22Rv1 (cell line): ENCODE measurements around the gene FGFR3.

Source experiments
- H3K27ac ChIP-seq: fragments of 450-650 bp; 2 replicates; pipeline ENCODE4 v1.5.1; 2017
- ZFX ChIP-seq: fragments of 450-650 bp; IDR thresholded peaks from 2 replicates; pipeline ENCODE4 v1.6.1; 2017; ENCODE audit warnings: antibody characterized with exemption, borderline replicate concordance
- TF ChIP-seq, protein P1 (sequence below): fragments of 450-650 bp; IDR thresholded peaks from 2 replicates; pipeline ENCODE4 v1.5.1; 2017; ENCODE audit warnings: mild to moderate bottlenecking

Gene FGFR3

DNA sequence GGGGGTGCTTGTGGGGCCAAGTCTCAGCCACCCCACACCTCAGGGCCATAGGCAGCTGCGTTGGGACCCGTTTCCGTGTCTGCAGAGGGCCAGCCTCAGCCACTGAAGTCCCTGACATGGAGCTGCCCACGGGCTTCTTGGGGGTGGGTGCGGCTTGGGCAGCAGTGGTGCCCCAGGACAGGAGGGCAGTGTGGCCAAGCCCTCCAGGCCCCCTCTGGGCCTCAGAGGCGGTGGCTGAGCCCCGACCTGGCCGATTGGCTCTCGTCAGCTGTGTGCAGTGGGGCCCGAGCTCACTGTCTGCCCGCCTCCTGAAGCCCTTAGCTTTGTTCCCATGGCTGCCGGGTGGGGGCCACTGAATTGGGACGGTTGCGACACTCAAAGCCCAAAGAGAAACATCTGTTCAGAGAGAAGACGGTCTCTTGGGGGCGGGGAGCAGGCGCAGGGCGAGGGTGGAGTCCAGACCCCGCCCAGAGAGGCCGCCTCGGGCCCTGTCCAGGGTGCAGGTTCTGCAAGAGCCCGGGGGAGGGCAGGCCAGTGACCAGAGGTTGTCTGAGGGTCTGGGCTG, 9.1 kb downstream of the FGFR3 start:
- H3K27ac ChIP-seq: no peak overlapping the region
- TF ChIP-seq, protein P1, sequence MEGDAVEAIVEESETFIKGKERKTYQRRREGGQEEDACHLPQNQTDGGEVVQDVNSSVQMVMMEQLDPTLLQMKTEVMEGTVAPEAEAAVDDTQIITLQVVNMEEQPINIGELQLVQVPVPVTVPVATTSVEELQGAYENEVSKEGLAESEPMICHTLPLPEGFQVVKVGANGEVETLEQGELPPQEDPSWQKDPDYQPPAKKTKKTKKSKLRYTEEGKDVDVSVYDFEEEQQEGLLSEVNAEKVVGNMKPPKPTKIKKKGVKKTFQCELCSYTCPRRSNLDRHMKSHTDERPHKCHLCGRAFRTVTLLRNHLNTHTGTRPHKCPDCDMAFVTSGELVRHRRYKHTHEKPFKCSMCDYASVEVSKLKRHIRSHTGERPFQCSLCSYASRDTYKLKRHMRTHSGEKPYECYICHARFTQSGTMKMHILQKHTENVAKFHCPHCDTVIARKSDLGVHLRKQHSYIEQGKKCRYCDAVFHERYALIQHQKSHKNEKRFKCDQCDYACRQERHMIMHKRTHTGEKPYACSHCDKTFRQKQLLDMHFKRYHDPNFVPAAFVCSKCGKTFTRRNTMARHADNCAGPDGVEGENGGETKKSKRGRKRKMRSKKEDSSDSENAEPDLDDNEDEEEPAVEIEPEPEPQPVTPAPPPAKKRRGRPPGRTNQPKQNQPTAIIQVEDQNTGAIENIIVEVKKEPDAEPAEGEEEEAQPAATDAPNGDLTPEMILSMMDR: no peak
- no peak for TF ChIP-seq ZFX

DNA sequence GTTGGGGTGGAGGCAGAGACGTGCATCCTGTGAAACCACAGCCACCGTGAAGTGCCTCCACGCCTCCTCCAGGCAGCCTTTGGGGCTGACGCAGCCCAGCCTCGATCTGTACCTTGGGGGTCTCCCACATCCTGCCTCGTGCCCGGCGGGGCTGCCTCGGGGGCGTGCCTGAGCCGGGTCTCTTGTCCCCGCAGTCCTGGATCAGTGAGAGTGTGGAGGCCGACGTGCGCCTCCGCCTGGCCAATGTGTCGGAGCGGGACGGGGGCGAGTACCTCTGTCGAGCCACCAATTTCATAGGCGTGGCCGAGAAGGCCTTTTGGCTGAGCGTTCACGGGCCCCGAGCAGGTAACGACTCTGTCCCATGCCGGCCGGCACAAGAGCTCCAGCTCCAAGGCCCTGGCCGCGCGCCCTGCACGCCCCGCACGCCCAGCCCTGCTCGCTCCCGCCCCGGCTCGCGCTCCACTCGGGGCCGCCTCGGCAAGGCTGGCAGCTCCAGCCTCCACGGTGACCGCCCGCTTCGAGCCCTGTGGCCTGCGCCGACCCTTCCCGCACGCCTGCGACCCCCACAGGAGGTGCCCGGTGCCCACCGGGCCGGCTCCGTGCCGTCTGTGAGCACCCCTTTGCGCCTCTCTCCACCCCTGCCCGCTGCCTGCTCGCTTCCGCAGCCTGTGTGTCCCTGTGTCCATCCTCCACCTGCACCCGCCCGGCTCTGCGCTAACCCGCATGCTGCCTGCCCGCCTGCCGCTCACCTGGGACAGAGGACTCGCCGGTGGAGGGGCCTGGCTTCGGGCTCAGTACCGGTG, 9.8 kb downstream of the FGFR3 start:
- no peak for TF ChIP-seq ZFX
- TF ChIP-seq, protein P1: no peak

DNA sequence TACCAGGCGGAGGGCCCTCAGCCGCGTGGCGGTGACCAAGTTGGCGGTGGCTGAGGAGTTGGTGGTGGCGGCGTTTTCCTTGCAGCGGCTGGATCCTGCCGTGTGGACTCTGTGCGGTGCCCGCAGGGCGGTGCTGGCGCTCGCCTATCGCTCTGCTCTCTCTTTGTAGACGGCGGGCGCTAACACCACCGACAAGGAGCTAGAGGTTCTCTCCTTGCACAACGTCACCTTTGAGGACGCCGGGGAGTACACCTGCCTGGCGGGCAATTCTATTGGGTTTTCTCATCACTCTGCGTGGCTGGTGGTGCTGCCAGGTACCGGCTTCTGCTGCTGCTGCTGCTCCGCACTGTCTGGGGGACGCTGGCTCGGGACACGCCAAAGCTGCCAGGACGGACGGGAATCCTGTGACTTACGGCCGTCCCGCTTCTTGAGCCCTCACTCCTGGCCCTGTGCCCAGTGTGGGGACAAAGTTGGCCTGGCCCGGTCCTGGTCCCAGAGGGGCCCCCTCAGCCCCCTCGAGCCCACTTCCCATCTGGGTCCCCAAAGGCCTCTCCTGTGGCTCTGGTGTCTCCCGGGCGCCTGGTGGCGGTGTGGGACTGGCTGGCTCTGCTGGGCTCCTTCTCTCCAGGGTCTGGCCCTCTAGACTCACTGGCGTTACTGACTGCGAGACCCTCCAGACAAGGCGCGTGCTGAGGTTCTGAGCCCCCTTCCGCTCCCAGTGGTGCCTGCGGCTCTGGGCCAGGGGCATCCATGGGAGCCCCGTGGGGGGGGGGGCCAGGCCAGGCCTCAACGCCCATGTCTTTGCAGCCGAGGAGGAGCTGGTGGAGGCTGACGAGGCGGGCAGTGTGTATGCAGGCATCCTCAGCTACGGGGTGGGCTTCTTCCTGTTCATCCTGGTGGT, 10.7 kb downstream of the FGFR3 start:
- no peak overlapping the region for H3K27ac ChIP-seq
- TF ChIP-seq ZFX: no peak
- TF ChIP-seq, protein P1: no peak

More for the DNA sequence above, 9.8 kb downstream of the FGFR3 start:
- no peak overlapping the region for H3K27ac ChIP-seq

DNA sequence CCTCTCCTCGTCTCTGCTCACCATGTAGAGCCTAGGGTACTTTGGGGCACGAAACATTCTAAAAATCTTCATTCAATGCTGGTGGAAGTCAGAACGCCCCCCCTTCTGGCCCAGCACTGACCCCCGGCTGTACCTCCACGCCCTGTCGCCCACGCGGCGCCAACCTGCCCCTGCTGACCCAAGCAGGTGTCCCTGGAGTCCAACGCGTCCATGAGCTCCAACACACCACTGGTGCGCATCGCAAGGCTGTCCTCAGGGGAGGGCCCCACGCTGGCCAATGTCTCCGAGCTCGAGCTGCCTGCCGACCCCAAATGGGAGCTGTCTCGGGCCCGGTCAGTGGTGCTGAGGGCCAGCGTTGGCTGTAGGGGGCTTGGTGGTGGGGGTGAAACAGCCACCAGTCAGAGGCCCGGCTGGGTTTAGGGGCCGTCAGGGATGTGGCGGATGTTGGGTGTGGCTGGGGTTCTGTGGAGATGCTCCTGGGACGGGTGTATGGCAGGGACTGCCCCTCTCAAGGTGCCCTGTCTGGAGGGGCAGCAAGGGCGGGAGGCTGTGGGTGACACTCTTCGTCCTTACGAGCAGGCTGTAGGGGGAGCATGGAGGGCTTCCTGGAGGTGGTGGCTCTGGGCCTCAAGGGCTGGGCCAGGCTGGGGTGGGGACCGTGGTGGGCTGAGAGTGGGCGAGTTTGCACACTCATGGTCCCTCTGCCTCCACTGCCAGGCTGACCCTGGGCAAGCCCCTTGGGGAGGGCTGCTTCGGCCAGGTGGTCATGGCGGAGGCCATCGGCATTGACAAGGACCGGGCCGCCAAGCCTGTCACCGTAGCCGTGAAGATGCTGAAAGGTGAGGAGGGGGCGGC, 11.8 kb downstream of the FGFR3 start:
- no peak overlapping the region for H3K27ac ChIP-seq
- TF ChIP-seq, protein P1: no peak
- no peak for TF ChIP-seq ZFX

DNA sequence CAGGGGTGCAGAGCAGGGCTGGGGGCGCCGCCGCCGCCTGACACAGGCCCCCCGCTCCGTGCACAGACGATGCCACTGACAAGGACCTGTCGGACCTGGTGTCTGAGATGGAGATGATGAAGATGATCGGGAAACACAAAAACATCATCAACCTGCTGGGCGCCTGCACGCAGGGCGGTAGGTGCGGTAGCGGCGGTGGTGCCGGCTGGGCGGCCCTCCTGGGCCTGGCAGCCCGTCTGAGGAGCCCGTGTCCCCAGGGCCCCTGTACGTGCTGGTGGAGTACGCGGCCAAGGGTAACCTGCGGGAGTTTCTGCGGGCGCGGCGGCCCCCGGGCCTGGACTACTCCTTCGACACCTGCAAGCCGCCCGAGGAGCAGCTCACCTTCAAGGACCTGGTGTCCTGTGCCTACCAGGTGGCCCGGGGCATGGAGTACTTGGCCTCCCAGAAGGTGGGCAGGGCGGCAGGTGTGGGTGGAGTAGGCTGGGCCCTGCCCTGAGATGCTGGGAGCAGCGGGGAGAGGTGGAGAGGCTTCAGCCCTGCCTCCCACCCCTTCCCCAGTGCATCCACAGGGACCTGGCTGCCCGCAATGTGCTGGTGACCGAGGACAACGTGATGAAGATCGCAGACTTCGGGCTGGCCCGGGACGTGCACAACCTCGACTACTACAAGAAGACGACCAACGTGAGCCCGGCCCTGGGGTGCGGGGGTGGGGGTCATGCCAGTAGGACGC, 12.6 kb downstream of the FGFR3 start:
- TF ChIP-seq, protein P1: no peak
- no peak for TF ChIP-seq ZFX

DNA sequence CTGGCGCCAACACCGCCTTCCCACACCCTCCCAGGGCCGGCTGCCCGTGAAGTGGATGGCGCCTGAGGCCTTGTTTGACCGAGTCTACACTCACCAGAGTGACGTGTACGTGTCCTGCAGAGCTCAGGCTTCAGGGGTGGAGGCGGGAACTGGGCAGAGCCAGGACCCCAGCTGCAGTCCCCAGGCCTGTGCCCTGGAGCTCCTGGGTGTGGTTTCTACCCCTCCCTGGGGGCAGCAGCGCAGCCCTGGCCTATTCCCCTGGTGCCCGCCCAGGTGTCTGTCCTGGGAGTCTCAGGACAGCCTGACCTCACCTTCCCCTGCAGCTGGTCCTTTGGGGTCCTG, 13.1 kb downstream of the FGFR3 start:
- TF ChIP-seq, protein P1: no peak
- TF ChIP-seq ZFX: no peak
- H3K27ac ChIP-seq: no peak overlapping the region

More for the DNA sequence above, 12.6 kb downstream of the FGFR3 start:
- no peak overlapping the region for H3K27ac ChIP-seq
